Type B pancreatic cell (in vitro differentiated cells): Measurements from ENCODE around the gene CRHR2. TPM values are rescaled to one million over a fixed set of nuclear protein-coding genes. Genes with fewer than 3 reads are reported as not detected.

Experiments
- DNase-seq: peaks from one replicate; pipeline ENCODE4 v3.0.0; 2021; ENCODE audit warnings: mixed read lengths; ENCODE audit not compliant: unreplicated experiment; ENCODE audit errors: extremely low spot score
- H3K27ac Mint-ChIP-seq: 2 replicates; pipeline ENCODE4 v1.8.0; 2021; ENCODE audit warnings: mild to moderate bottlenecking, mixed read lengths
- H3K27me3 Mint-ChIP-seq: 2 replicates; pipeline ENCODE4 v1.8.0; 2021; ENCODE audit warnings: mixed read lengths
- H3K36me3 Mint-ChIP-seq: 2 replicates; pipeline ENCODE4 v1.8.0; 2021; ENCODE audit warnings: mixed read lengths
- H3K4me1 Mint-ChIP-seq: one replicate; pipeline ENCODE4 v1.8.0; 2021; ENCODE audit warnings: mixed read lengths; ENCODE audit not compliant: unreplicated experiment
- H3K4me3 Mint-ChIP-seq: 2 replicates; pipeline ENCODE4 v1.8.0; 2021; ENCODE audit warnings: mild to moderate bottlenecking, mixed read lengths
- H3K9me3 Mint-ChIP-seq: 2 replicates; pipeline ENCODE4 v1.8.0; 2021; ENCODE audit warnings: mixed read lengths
- CTCF ChIP-seq: fragments of 200-600 bp; sonication (generic); conservative IDR thresholded peaks from 2 replicates; pipeline ENCODE4 v1.5.0; 2021; ENCODE audit warnings: antibody characterized with exemption, mild to moderate bottlenecking
- total RNA-seq: library from RNA; stranded (reverse); gene quantifications from 2 replicates; pipeline ENCODE4 v1.2.1, GENCODE V29; 2021; ENCODE audit warnings: low replicate concordance

CRHR2 gene
- total RNA-seq, 1 donor from 2014 or later = 0.27 TPM

- TF ChIP-seq CTCF = no peak
- DNase-seq = no peak
- Mint-ChIP-seq H3K27me3 (peaks cover 65% of the 10 kb centered on the region), H3K4me3 (no peak overlapping the region), H3K36me3 (no peaks in the 10 kb centered on the region), H3K27ac (no peak overlapping the region), H3K9me3 (no peaks in the 10 kb centered on the region), H3K4me1 (peaks cover 6% of the 10 kb centered on the region)
These were observed 2.1 kb upstream of the CRHR2 start for GRCh38 chr7:30684351-30684750.

GRCh38 chr7:30683816-30684215, 1.6 kb upstream of the CRHR2 start:
- H3K27me3 Mint-ChIP-seq = peaks cover 70% of the 10 kb centered on the region
- TF ChIP-seq CTCF = no peak
- no peak overlapping the region for H3K27ac Mint-ChIP-seq
- H3K9me3 Mint-ChIP-seq = no peaks in the 10 kb centered on the region
- no peak for DNase-seq
- peaks cover 6% of the 10 kb centered on the region for H3K4me1 Mint-ChIP-seq
- H3K36me3 Mint-ChIP-seq = no peaks in the 10 kb centered on the region
- H3K4me3 Mint-ChIP-seq = peak overlapping the region; percentile 69

GRCh38 chr7:30683306-30683705, 1.1 kb upstream of the CRHR2 start:
- Mint-ChIP-seq H3K27me3 (peaks cover 75% of the 10 kb centered on the region), H3K4me1 (peaks cover 6% of the 10 kb centered on the region), H3K4me3 (peak overlapping the region; percentile 69), H3K36me3 (no peaks in the 10 kb centered on the region), H3K27ac (no peak overlapping the region), H3K9me3 (no peaks in the 10 kb centered on the region)
- TF ChIP-seq CTCF = no peak
- no peak for DNase-seq

- H3K27me3 Mint-ChIP-seq = peaks cover 86% of the 10 kb centered on the region
- peaks cover 6% of the 10 kb centered on the region for H3K4me1 Mint-ChIP-seq
- peak overlapping the region; percentile 85 for H3K4me3 Mint-ChIP-seq
- H3K9me3 Mint-ChIP-seq = no peaks in the 10 kb centered on the region
- H3K27ac Mint-ChIP-seq = no peak overlapping the region
- H3K36me3 Mint-ChIP-seq = no peaks in the 10 kb centered on the region
- DNase-seq = no peak
- TF ChIP-seq CTCF = no peak
These were observed 443 bp downstream of the CRHR2 start for GRCh38 chr7:30681815-30682211.

GRCh38 chr7:30681331-30681797, 892 bp downstream of the CRHR2 start:
- H3K36me3 Mint-ChIP-seq = no peaks in the 10 kb centered on the region

More at GRCh38 chr7:30681331-30681797, 892 bp downstream of the CRHR2 start:
- H3K27ac Mint-ChIP-seq = no peak overlapping the region
- no peak for TF ChIP-seq CTCF
- H3K9me3 Mint-ChIP-seq = no peaks in the 10 kb centered on the region
- peaks cover 91% of the 10 kb centered on the region for H3K27me3 Mint-ChIP-seq
- no peak for DNase-seq
- peak overlapping the region; percentile 85 for H3K4me3 Mint-ChIP-seq
- peaks cover 6% of the 10 kb centered on the region for H3K4me1 Mint-ChIP-seq
